Vagina (tissue), 2 donors: Measurements from ENCODE around the gene MTERF4. TPM values are rescaled to one million over a fixed set of nuclear protein-coding genes. Genes with fewer than 3 reads are reported as not detected.

ENCODE experiments used
- DNase-seq, 2 donors: peaks; one replicate each; pipeline ENCODE4 v3.0.0-alpha.2; 2017; ENCODE audit errors: extremely low spot score in 2 of 2
- H3K27ac ChIP-seq: fragments of 200-600 bp; sonication (generic); one replicate; pipeline ENCODE4 v1.5.1; 2019
- H3K27me3 ChIP-seq: fragments of 200-600 bp; sonication (generic); one replicate; pipeline ENCODE4 v1.5.1; 2019
- H3K36me3 ChIP-seq, 2 donors: fragments of 200-600 bp; sonication (generic); one replicate each; pipeline ENCODE4 v1.5.1; 2017 to 2019
- H3K4me1 ChIP-seq: fragments of 200-600 bp; sonication (generic); one replicate; pipeline ENCODE4 v1.5.1; 2019
- H3K4me3 ChIP-seq, 2 donors: fragments of 200-600 bp; sonication (generic); 1 replicate in 1 of 2; 2 replicates in 1 of 2; pipeline ENCODE4 v1.5.1; 2016 to 2019
- H3K9me3 ChIP-seq: fragments of 200-600 bp; sonication (generic); one replicate; pipeline ENCODE4 v1.5.1; 2019
- CTCF ChIP-seq, 3 experiments: fragments of 450-650 bp in 2 of 3; fragments of 200-600 bp in 1 of 3; sonication (generic) in 1 of 3; IDR thresholded peaks; one replicate each; pipeline ENCODE4 v1.5.1; 2017 to 2019; ENCODE audit warnings: antibody characterized with exemption in 3 of 3, mild to moderate bottlenecking in 2 of 3, moderate library complexity in 2 of 3
- POLR2A ChIP-seq, 2 donors: fragments of 450-650 bp; IDR thresholded peaks; one replicate each; pipeline ENCODE4 v1.6.1; 2017; ENCODE audit warnings: antibody characterized with exemption in 2 of 2, mild to moderate bottlenecking in 2 of 2, moderate library complexity in 2 of 2
- POLR2AphosphoS5 ChIP-seq, 2 donors: sonication (generic); formaldehyde crosslinking; IDR thresholded peaks; one replicate each; pipeline ENCODE4 v1.9.0; 2017; ENCODE audit warnings: antibody characterized with exemption in 2 of 2, mild to moderate bottlenecking in 2 of 2, low read depth in 1 of 2; ENCODE audit not compliant: insufficient read depth in 1 of 2
- intact Hi-C: fragments of 100-400 bp; cut with DNase I; formaldehyde crosslinking; loops from one replicate; pipeline ENCODE4 v1.15.1; 2023
- total RNA-seq: library from RNA; depleted of rRNA; stranded (reverse); fragments of >200 nt; gene quantifications from one replicate; pipeline ENCODE4 v1.2.3, GENCODE V29; 2016

MTERF4 gene
- total RNA-seq, 1 donor from 2014 or later = 30.2 TPM

GRCh38 chr2:241137276-241138190 is 35.4 kb upstream of the MTERF4 start:
- H3K4me3 ChIP-seq = no peak overlapping the region
- H3K9me3 ChIP-seq = no peaks in the 10 kb centered on the region
- no peaks in the 10 kb centered on the region for H3K4me1 ChIP-seq
- no peaks in the 10 kb centered on the region for H3K27me3 ChIP-seq
- no peak for TF ChIP-seq POLR2A (IDR thresholded peaks at IDR 0.05)
- TF ChIP-seq POLR2AphosphoS5 (IDR thresholded peaks at IDR 0.05; ENCODE audit: insufficient read depth in 1 of 2, low read depth in 1 of 2) = no peak
- TF ChIP-seq CTCF (IDR thresholded peaks at IDR 0.05) = no peak
- no peak for DNase-seq
- no peaks in the 10 kb centered on the region for H3K36me3 ChIP-seq
- H3K27ac ChIP-seq = no peak overlapping the region
- intact Hi-C loops = no loop called here

- Histone ChIP-seq H3K27me3 (no peaks in the 10 kb centered on the region), H3K36me3 (no peaks in the 10 kb centered on the region), H3K9me3 (no peaks in the 10 kb centered on the region), H3K4me3 (no peak overlapping the region), H3K4me1 (no peaks in the 10 kb centered on the region), H3K27ac (no peak overlapping the region)
- intact Hi-C loops = no loop called here
- no peak for DNase-seq
- TF ChIP-seq POLR2A (IDR thresholded peaks at IDR 0.05) = no peak
These were observed 34.7 kb upstream of the MTERF4 start for GRCh38 chr2:241136661-241137260.

GRCh38 chr2:241136191-241136590 is 34.1 kb upstream of the MTERF4 start:
- intact Hi-C loops = no loop called here
- DNase-seq = no peak
- Histone ChIP-seq H3K27ac (no peak overlapping the region), H3K27me3 (no peaks in the 10 kb centered on the region), H3K36me3 (no peaks in the 10 kb centered on the region), H3K9me3 (no peaks in the 10 kb centered on the region), H3K4me3 (no peak overlapping the region), H3K4me1 (no peaks in the 10 kb centered on the region)
- no peak for TF ChIP-seq POLR2A (IDR thresholded peaks at IDR 0.05)
- TF ChIP-seq POLR2AphosphoS5 (IDR thresholded peaks at IDR 0.05; ENCODE audit: insufficient read depth in 1 of 2, low read depth in 1 of 2) = no peak
- no peak for TF ChIP-seq CTCF (IDR thresholded peaks at IDR 0.05)

- intact Hi-C loops = no loop called here
- H3K4me1 ChIP-seq = no peaks in the 10 kb centered on the region
- TF ChIP-seq CTCF (IDR thresholded peaks at IDR 0.05) (no peak), POLR2AphosphoS5 (IDR thresholded peaks at IDR 0.05; ENCODE audit: insufficient read depth in 1 of 2, low read depth in 1 of 2) (no peak), POLR2A (IDR thresholded peaks at IDR 0.05) (no peak)
- H3K27ac ChIP-seq = no peak overlapping the region
- H3K9me3 ChIP-seq = no peaks in the 10 kb centered on the region
- DNase-seq = no peak
- no peak overlapping the region for H3K4me3 ChIP-seq
- no peaks in the 10 kb centered on the region for H3K27me3 ChIP-seq
- H3K36me3 ChIP-seq = no peaks in the 10 kb centered on the region
These were observed 33.6 kb upstream of the MTERF4 start for GRCh38 chr2:241135737-241136136.

- H3K4me1 ChIP-seq = no peaks in the 10 kb centered on the region
- intact Hi-C loops = no loop called here
- TF ChIP-seq CTCF (IDR thresholded peaks at IDR 0.05) = no peak
- TF ChIP-seq POLR2A (IDR thresholded peaks at IDR 0.05) = no peak
- no peak for TF ChIP-seq POLR2AphosphoS5 (IDR thresholded peaks at IDR 0.05; ENCODE audit: insufficient read depth in 1 of 2, low read depth in 1 of 2)
- H3K27me3 ChIP-seq = no peaks in the 10 kb centered on the region
- H3K9me3 ChIP-seq = no peaks in the 10 kb centered on the region
- H3K36me3 ChIP-seq = no peaks in the 10 kb centered on the region
- H3K4me3 ChIP-seq = no peak overlapping the region
- DNase-seq = no peak
- no peak overlapping the region for H3K27ac ChIP-seq
These were observed 32.6 kb upstream of the MTERF4 start for GRCh38 chr2:241134711-241135110.
